ENCODE results near the gene TPST2. TPM values are rescaled to one million over a fixed set of nuclear protein-coding genes. Genes with fewer than 3 reads are reported as not detected.

The TPST2 gene
- total and polyA plus RNA-seq, 12 donors = 15.7 to 167 (median 57.0) TPM

- TF ChIP-seq POLR2A (IDR thresholded peaks at IDR 0.05) (no peak), CTCF (IDR thresholded peaks at IDR 0.05) (no peak)
- intact Hi-C loops (cut with DNase I) = no loop called here
- H3K9me3 ChIP-seq (replicated peaks in 1 of 3) = no peaks in the 10 kb centered on the region
- no peak overlapping the region for H3K27ac ChIP-seq
- H3K27me3 ChIP-seq = no peaks in the 10 kb centered on the region
- no peaks in the 10 kb centered on the region for H3K4me1 ChIP-seq (replicated peaks in 1 of 2)
- no peak overlapping the region for H3K4me3 ChIP-seq
- no peak for DNase-seq
- 92 to 95% (median 94%) methylated on average over 3 of the region's 3 CpGs for WGBS, 4 donors
- no peaks in the 10 kb centered on the region for H3K36me3 ChIP-seq (replicated peaks in 1 of 2)
Observed at GRCh38 chr22:26634189-26634588, 44.3 kb upstream of the TPST2 start.

- 45 to 67% (median 57%) methylated on average over 8 of the region's 8 CpGs for WGBS, 4 donors
- Histone ChIP-seq H3K27ac (peak overlapping the region in 1 of 5 donors; percentile 52), H3K4me3 (no peak overlapping the region), H3K27me3 (no peaks in the 10 kb centered on the region), H3K36me3 (replicated peaks in 1 of 2) (no peaks in the 10 kb centered on the region), H3K9me3 (replicated peaks in 1 of 3) (no peaks in the 10 kb centered on the region), H3K4me1 (replicated peaks in 1 of 2) (no peaks in the 10 kb centered on the region)
- peak in 1 of 7 donors; percentile 12 for DNase-seq
- intact Hi-C loops (cut with DNase I) = no loop called here
- no peak for TF ChIP-seq POLR2A (IDR thresholded peaks at IDR 0.05)
Observed at GRCh38 chr22:26632422-26633155, 42.7 kb upstream of the TPST2 start.

GRCh38 chr22:26631282-26631681, 41.4 kb upstream of the TPST2 start:
- no peaks in the 10 kb centered on the region for H3K9me3 ChIP-seq (replicated peaks in 1 of 3)
- WGBS, 4 donors = 93 to 94% (median 94%) methylated on average over 4 of the region's 4 CpGs

GRCh38 chr22:26629988-26630761, 40.2 kb upstream of the TPST2 start:
- WGBS, 4 donors = 90 to 92% (median 91%) methylated on average over 18 of the region's 18 CpGs
- TF ChIP-seq POLR2A (IDR thresholded peaks at IDR 0.05) (no peak), CTCF (IDR thresholded peaks at IDR 0.05) (no peak)
- intact Hi-C loops (cut with DNase I) = no loop called here
- Histone ChIP-seq H3K9me3 (replicated peaks in 1 of 3) (no peaks in the 10 kb centered on the region), H3K4me3 (no peak overlapping the region), H3K27ac (no peak overlapping the region), H3K27me3 (no peaks in the 10 kb centered on the region), H3K36me3 (replicated peaks in 1 of 2) (no peaks in the 10 kb centered on the region), H3K4me1 (replicated peaks in 1 of 2) (no peaks in the 10 kb centered on the region)
- DNase-seq = no peak

More at GRCh38 chr22:26631282-26631681, 41.4 kb upstream of the TPST2 start:
- Histone ChIP-seq H3K27me3 (no peaks in the 10 kb centered on the region), H3K4me3 (no peak overlapping the region), H3K27ac (no peak overlapping the region), H3K4me1 (replicated peaks in 1 of 2) (no peaks in the 10 kb centered on the region), H3K36me3 (replicated peaks in 1 of 2) (no peaks in the 10 kb centered on the region)
- no peak for DNase-seq
- intact Hi-C loops (cut with DNase I) = no loop called here
- no peak for TF ChIP-seq CTCF (IDR thresholded peaks at IDR 0.05)
- TF ChIP-seq POLR2A (IDR thresholded peaks at IDR 0.05) = no peak

Measured in adrenal gland (tissue), 12 donors.